Activated T-cell treated with anti-CD3 and anti-CD28 coated beads, Interleukin-2, amount 50 U/mL, for 48 hours (primary cell): ENCODE results near the gene DCDC2.
"Not testable (repeated sequence)": the region's sequence is repeated elsewhere in the genome, so short reads cannot be mapped to it uniquely, and the experiment has no call there.

ENCODE experiments used
- DNase-seq, 2 experiments: peaks; one replicate each; pipeline ENCODE4 v3.0.0-alpha.2; 2020

The DCDC2 gene

GRCh38 chr6:24255676-24256075 is 102.2 kb downstream of the DCDC2 start:
- DNase-seq = no peak

- no peak for DNase-seq
Measured at GRCh38 chr6:24253360-24253759, 104.5 kb downstream of the DCDC2 start.

GRCh38 chr6:24252280-24252679 is 105.6 kb downstream of the DCDC2 start:
- DNase-seq = no peak

GRCh38 chr6:24251339-24251738 is 106.5 kb downstream of the DCDC2 start:
- DNase-seq = no peak

- DNase-seq = no peak
Measured at GRCh38 chr6:24249926-24250325, 107.9 kb downstream of the DCDC2 start.

- no peak for DNase-seq
Measured at GRCh38 chr6:24245275-24245674, 112.6 kb downstream of the DCDC2 start.

- no peak for DNase-seq
Measured at GRCh38 chr6:24242924-24243323, 114.9 kb downstream of the DCDC2 start.

GRCh38 chr6:24241779-24242178 is 116.1 kb downstream of the DCDC2 start:
- not testable (repeated sequence) for DNase-seq

- no peak for DNase-seq
Measured at GRCh38 chr6:24240943-24241342, 116.9 kb downstream of the DCDC2 start.

- DNase-seq = no peak
Measured at GRCh38 chr6:24240380-24240928, 117.4 kb downstream of the DCDC2 start.

- no peak for DNase-seq
Measured at GRCh38 chr6:24238700-24239099, 119.2 kb downstream of the DCDC2 start.

GRCh38 chr6:24236779-24237178 is 121.1 kb downstream of the DCDC2 start:
- not testable (repeated sequence) for DNase-seq

- no peak for DNase-seq
Measured at GRCh38 chr6:24233813-24234442, 123.9 kb downstream of the DCDC2 start.

- no peak for DNase-seq
Measured at GRCh38 chr6:24231438-24231977, 126.4 kb downstream of the DCDC2 start.

GRCh38 chr6:24229696-24230405 is 128.0 kb downstream of the DCDC2 start:
- no peak for DNase-seq

GRCh38 chr6:24228681-24229255 is 129.1 kb downstream of the DCDC2 start:
- DNase-seq = no peak

GRCh38 chr6:24228123-24228522 is 129.7 kb downstream of the DCDC2 start:
- no peak for DNase-seq

GRCh38 chr6:24227556-24227955 is 130.3 kb downstream of the DCDC2 start:
- DNase-seq = no peak

- no peak for DNase-seq
Measured at GRCh38 chr6:24226541-24226940, 131.3 kb downstream of the DCDC2 start.

- no peak for DNase-seq
Measured at GRCh38 chr6:24225838-24226237, 132.0 kb downstream of the DCDC2 start.

- DNase-seq = no peak
Measured at GRCh38 chr6:24223115-24223919, 134.5 kb downstream of the DCDC2 start.

- DNase-seq = no peak
Measured at GRCh38 chr6:24219670-24220069, 138.2 kb downstream of the DCDC2 start.

- no peak for DNase-seq
Measured at GRCh38 chr6:24214984-24215383, 142.9 kb downstream of the DCDC2 start.
